ENCODE results near the gene ARHGAP9. TPM values are rescaled to one million over a fixed set of nuclear protein-coding genes. Genes with fewer than 3 reads are reported as not detected.
"Not testable (repeated sequence)": the region's sequence is repeated elsewhere in the genome, so short reads cannot be mapped to it uniquely, and the experiment has no call there.

Gene ARHGAP9
- total RNA-seq, 1 donor from 2014 or later = 1.1 TPM

- Histone ChIP-seq H3K4me3 (ENCODE audit: low read depth, low read length) (no peak overlapping the region), H3K36me3 (ENCODE audit: control insufficient read depth, insufficient read depth, low read length) (no peaks in the 10 kb centered on the region), H3K27me3 (ENCODE audit: control insufficient read depth, insufficient read depth, low read length) (no peaks in the 10 kb centered on the region)
- no peak for TF ChIP-seq CTCF (IDR thresholded peaks at IDR 0.05; ENCODE audit: insufficient read depth, low read length, poor library complexity, severe bottlenecking)
- DNase-seq (ENCODE audit: low read depth) = no peak
These were observed 33.2 kb downstream of the ARHGAP9 start for GRCh38 chr12:57446292-57446960.

- H3K36me3 ChIP-seq (ENCODE audit: control insufficient read depth, insufficient read depth, low read length) = no peaks in the 10 kb centered on the region
- DNase-seq (ENCODE audit: low read depth) = no peak
- H3K27me3 ChIP-seq (ENCODE audit: control insufficient read depth, insufficient read depth, low read length) = no peaks in the 10 kb centered on the region
- H3K4me3 ChIP-seq (ENCODE audit: low read depth, low read length) = no peak overlapping the region
- TF ChIP-seq CTCF (IDR thresholded peaks at IDR 0.05; ENCODE audit: insufficient read depth, low read length, poor library complexity, severe bottlenecking) = no peak
These were observed 34.9 kb downstream of the ARHGAP9 start for GRCh38 chr12:57444744-57445143.

GRCh38 chr12:57444337-57444736 is 35.3 kb downstream of the ARHGAP9 start:
- not testable (repeated sequence) for H3K27me3 ChIP-seq (ENCODE audit: control insufficient read depth, insufficient read depth, low read length); H3K36me3 ChIP-seq (ENCODE audit: control insufficient read depth, insufficient read depth, low read length); DNase-seq (ENCODE audit: low read depth); H3K4me3 ChIP-seq (ENCODE audit: low read depth, low read length)

- no peak for DNase-seq (ENCODE audit: low read depth)
- no peaks in the 10 kb centered on the region for H3K27me3 ChIP-seq (ENCODE audit: control insufficient read depth, insufficient read depth, low read length)
- H3K4me3 ChIP-seq (ENCODE audit: low read depth, low read length) = no peak overlapping the region
- TF ChIP-seq CTCF (IDR thresholded peaks at IDR 0.05; ENCODE audit: insufficient read depth, low read length, poor library complexity, severe bottlenecking) = no peak
- H3K36me3 ChIP-seq (ENCODE audit: control insufficient read depth, insufficient read depth, low read length) = no peaks in the 10 kb centered on the region
These were observed 37.7 kb downstream of the ARHGAP9 start for GRCh38 chr12:57441846-57442427.

- H3K36me3 ChIP-seq (ENCODE audit: control insufficient read depth, insufficient read depth, low read length); H3K4me3 ChIP-seq (ENCODE audit: low read depth, low read length); H3K27me3 ChIP-seq (ENCODE audit: control insufficient read depth, insufficient read depth, low read length); DNase-seq (ENCODE audit: low read depth): not testable (repeated sequence)
These were observed 38.3 kb downstream of the ARHGAP9 start for GRCh38 chr12:57441393-57441792.

GRCh38 chr12:57439762-57440266 is 39.9 kb downstream of the ARHGAP9 start:
- no peak for TF ChIP-seq CTCF (IDR thresholded peaks at IDR 0.05; ENCODE audit: insufficient read depth, low read length, poor library complexity, severe bottlenecking)
- no peak for DNase-seq (ENCODE audit: low read depth)
- H3K36me3 ChIP-seq (ENCODE audit: control insufficient read depth, insufficient read depth, low read length) = no peaks in the 10 kb centered on the region

GRCh38 chr12:57438400-57438799 is 41.3 kb downstream of the ARHGAP9 start:
- H3K4me3 ChIP-seq (ENCODE audit: low read depth, low read length) = no peak overlapping the region
- TF ChIP-seq CTCF (IDR thresholded peaks at IDR 0.05; ENCODE audit: insufficient read depth, low read length, poor library complexity, severe bottlenecking) = no peak
- H3K36me3 ChIP-seq (ENCODE audit: control insufficient read depth, insufficient read depth, low read length) = no peaks in the 10 kb centered on the region
- DNase-seq (ENCODE audit: low read depth) = no peak
- H3K27me3 ChIP-seq (ENCODE audit: control insufficient read depth, insufficient read depth, low read length) = no peaks in the 10 kb centered on the region

More at GRCh38 chr12:57439762-57440266, 39.9 kb downstream of the ARHGAP9 start:
- Histone ChIP-seq H3K4me3 (ENCODE audit: low read depth, low read length) (no peak overlapping the region), H3K27me3 (ENCODE audit: control insufficient read depth, insufficient read depth, low read length) (no peaks in the 10 kb centered on the region)

Measured in kidney epithelial cell (primary cell).